ENCODE results near the gene SUSD4. TPM values are rescaled to one million over a fixed set of nuclear protein-coding genes. Genes with fewer than 3 reads are reported as not detected.

Gene SUSD4
- total and polyA plus RNA-seq, 7 experiments from 2014 or later = 0.10 to 21.5 (median 7.7) TPM

- H3K27me3 ChIP-seq (ENCODE audit: control insufficient read depth in 2 of 2, insufficient read depth in 2 of 2, low read length in 2 of 2) = no peaks in the 10 kb centered on the region
- H3K4me1 ChIP-seq (ENCODE audit: control insufficient read depth in 2 of 2, insufficient read depth in 2 of 2, low read length in 2 of 2) = peaks cover 8 to 70% of the 10 kb centered on the region in 2 donors
- intact Hi-C loops (cut with micrococcal nuclease) = loop anchor here in 1 of 2 donors (2.0 to 5.0 kb wide), 2 partner anchors 40 to 131 kb away; partner anchors contain the start of gene SUSD4
- H3K4me3 ChIP-seq (ENCODE audit: low read length) = no peak overlapping the region
- Mint-ChIP-seq H3K27me3 (no peaks in the 10 kb centered on the region), H3K9me3 (peaks cover 0 to 6% (median 3%) of the 10 kb centered on the region in 11 donors), H3K4me1 (peaks cover 18 to 95% (median 80%) of the 10 kb centered on the region in 7 donors), H3K27ac (peak overlapping the region; percentile 80 to 99 (median 96)), H3K4me3 (peak overlapping the region in 8 of 10 donors; percentile 64 to 88 (median 74)), H3K36me3 (peaks cover 0 to 12% (median 1%) of the 10 kb centered on the region in 5 donors)
- H3K36me3 ChIP-seq (ENCODE audit: control insufficient read depth in 2 of 3, insufficient read depth in 3 of 3, low read length in 3 of 3) = no peaks in the 10 kb centered on the region
- CTCF ChIA-PET = interaction anchor here (1.8 kb wide), 1 partner anchor 97 kb away, joined by 8 read pairs; no protein-coding TSS in a partner anchor
- DNase-seq (no peak), ATAC-seq (no peak)
- no peaks in the 10 kb centered on the region for H3K9me3 ChIP-seq (ENCODE audit: control insufficient read depth in 2 of 3, low read length in 3 of 3)
- H3K27ac ChIP-seq (ENCODE audit: low read depth, low read length) = peak overlapping the region; percentile 70
- POLR2A ChIA-PET = interaction anchor here (1.0 kb wide), 1 partner anchor 18 kb away, joined by 4 read pairs; no protein-coding TSS in a partner anchor
These were observed 132.9 kb downstream of the SUSD4 start for GRCh38 chr1:223231011-223231572.

GRCh38 chr1:223230161-223230881 lies 133.7 kb downstream of the SUSD4 start:
- intact Hi-C loops (cut with micrococcal nuclease) = loop anchor here in 1 of 2 donors (1.0 to 5.0 kb wide), 5 partner anchors 14 to 132 kb away; partner anchors contain the start of genes SUSD4 and TLR5
- H3K4me3 ChIP-seq (ENCODE audit: low read length) = peak overlapping the region; percentile 22
- no peaks in the 10 kb centered on the region for H3K36me3 ChIP-seq (ENCODE audit: control insufficient read depth in 2 of 3, insufficient read depth in 3 of 3, low read length in 3 of 3)
- peaks cover 8 to 70% of the 10 kb centered on the region in 2 donors for H3K4me1 ChIP-seq (ENCODE audit: control insufficient read depth in 2 of 2, insufficient read depth in 2 of 2, low read length in 2 of 2)
- peak overlapping the region; percentile 80 to 99 (median 96) for H3K27ac Mint-ChIP-seq
- H3K27me3 ChIP-seq (ENCODE audit: control insufficient read depth in 2 of 2, insufficient read depth in 2 of 2, low read length in 2 of 2) = no peaks in the 10 kb centered on the region
- H3K9me3 ChIP-seq (ENCODE audit: control insufficient read depth in 2 of 3, low read length in 3 of 3) = no peaks in the 10 kb centered on the region
- POLR2A ChIA-PET = interaction anchor here (0.7 to 1.6 kb wide), 6 partner anchors 15 to 134 kb away, joined by 3 to 5 read pairs (median 4); partner anchors contain the start of gene SUSD4
- H3K4me3 Mint-ChIP-seq = peak overlapping the region; percentile 24 to 88 (median 72)
- ATAC-seq (peak; percentile 66), DNase-seq (peak in 7 of 9 donors; percentile 27 to 62 (median 47))
- CTCF ChIA-PET = interaction anchor here (1.8 kb wide), 1 partner anchor 97 kb away, joined by 8 read pairs; no protein-coding TSS in a partner anchor
- H3K36me3 Mint-ChIP-seq = peaks cover 0 to 20% (median 5%) of the 10 kb centered on the region in 5 donors
- peak overlapping the region; percentile 70 for H3K27ac ChIP-seq (ENCODE audit: low read depth, low read length)
- peaks cover 0 to 3% (median 0%) of the 10 kb centered on the region in 11 donors for H3K9me3 Mint-ChIP-seq
- H3K27me3 Mint-ChIP-seq = no peaks in the 10 kb centered on the region
- peaks cover 18 to 91% (median 73%) of the 10 kb centered on the region in 7 donors for H3K4me1 Mint-ChIP-seq

- ATAC-seq (peak; percentile 15), DNase-seq (peak in 1 of 9 donors; percentile 33)
- Histone ChIP-seq H3K36me3 (ENCODE audit: control insufficient read depth in 2 of 3, insufficient read depth in 3 of 3, low read length in 3 of 3) (no peaks in the 10 kb centered on the region), H3K27ac (ENCODE audit: low read depth, low read length) (peak overlapping the region; percentile 70), H3K4me1 (ENCODE audit: control insufficient read depth in 2 of 2, insufficient read depth in 2 of 2, low read length in 2 of 2) (peaks cover 8 to 68% of the 10 kb centered on the region in 2 donors), H3K4me3 (ENCODE audit: low read length) (peak overlapping the region; percentile 22), H3K27me3 (ENCODE audit: control insufficient read depth in 2 of 2, insufficient read depth in 2 of 2, low read length in 2 of 2) (no peaks in the 10 kb centered on the region), H3K9me3 (ENCODE audit: control insufficient read depth in 2 of 3, low read length in 3 of 3) (no peaks in the 10 kb centered on the region)
- Mint-ChIP-seq H3K27ac (peak overlapping the region; percentile 80 to 99 (median 96)), H3K4me1 (peaks cover 18 to 85% (median 67%) of the 10 kb centered on the region in 7 donors), H3K9me3 (peaks cover 0 to 3% (median 0%) of the 10 kb centered on the region in 11 donors), H3K36me3 (peaks cover 0 to 20% (median 5%) of the 10 kb centered on the region in 5 donors), H3K27me3 (no peaks in the 10 kb centered on the region), H3K4me3 (peak overlapping the region; percentile 24 to 88 (median 72))
- CTCF ChIA-PET = interaction anchor here (0.5 to 1.8 kb wide), 4 partner anchors 95 to 454 kb away, joined by 3 to 8 read pairs (median 3); no protein-coding TSS in a partner anchor
- intact Hi-C loops (cut with micrococcal nuclease) = loop anchor here in 1 of 2 donors (1.0 to 5.0 kb wide), 5 partner anchors 15 to 133 kb away; partner anchors contain the start of genes SUSD4 and TLR5
- POLR2A ChIA-PET = interaction anchor here (0.7 to 1.6 kb wide), 5 partner anchors 15 to 134 kb away, joined by 3 to 5 read pairs (median 4); partner anchors contain the start of gene SUSD4
These were observed 134.2 kb downstream of the SUSD4 start for GRCh38 chr1:223229756-223230155.

- no peak overlapping the region for H3K4me3 ChIP-seq (ENCODE audit: low read length)
- ChIA-PET CTCF (interaction anchor here (0.5 to 0.9 kb wide), 3 partner anchors 94 to 455 kb away, joined by 3 read pairs; no protein-coding TSS in a partner anchor), POLR2A (interaction anchor here (1.6 kb wide), 1 partner anchor 84 kb away, joined by 4 read pairs; no protein-coding TSS in a partner anchor)
- H3K4me1 ChIP-seq (ENCODE audit: control insufficient read depth in 2 of 2, insufficient read depth in 2 of 2, low read length in 2 of 2) = peaks cover 8 to 61% of the 10 kb centered on the region in 2 donors
- Mint-ChIP-seq H3K4me1 (peaks cover 18 to 78% (median 63%) of the 10 kb centered on the region in 7 donors), H3K36me3 (peaks cover 0 to 20% (median 5%) of the 10 kb centered on the region in 5 donors), H3K9me3 (peaks cover 0 to 3% (median 0%) of the 10 kb centered on the region in 11 donors), H3K4me3 (peak overlapping the region in 6 of 10 donors; percentile 14 to 64 (median 46)), H3K27me3 (no peaks in the 10 kb centered on the region), H3K27ac (peak overlapping the region in 8 of 9 donors; percentile 64 to 99 (median 96))
- H3K27me3 ChIP-seq (ENCODE audit: control insufficient read depth in 2 of 2, insufficient read depth in 2 of 2, low read length in 2 of 2) = no peaks in the 10 kb centered on the region
- intact Hi-C loops (cut with micrococcal nuclease) = no loop called here
- H3K27ac ChIP-seq (ENCODE audit: low read depth, low read length) = no peak overlapping the region
- ATAC-seq = no peak
- H3K36me3 ChIP-seq (ENCODE audit: control insufficient read depth in 2 of 3, insufficient read depth in 3 of 3, low read length in 3 of 3) = no peaks in the 10 kb centered on the region
- H3K9me3 ChIP-seq (ENCODE audit: control insufficient read depth in 2 of 3, low read length in 3 of 3) = no peaks in the 10 kb centered on the region
- DNase-seq = no peak
These were observed 134.9 kb downstream of the SUSD4 start for GRCh38 chr1:223228931-223229528.

- Mint-ChIP-seq H3K27me3 (no peaks in the 10 kb centered on the region), H3K36me3 (peaks cover 0 to 20% (median 5%) of the 10 kb centered on the region in 5 donors), H3K9me3 (peaks cover 0 to 3% (median 0%) of the 10 kb centered on the region in 11 donors), H3K27ac (peak overlapping the region in 6 of 9 donors; percentile 24 to 98 (median 64)), H3K4me1 (peaks cover 15 to 70% (median 54%) of the 10 kb centered on the region in 7 donors), H3K4me3 (peak overlapping the region in 4 of 10 donors; percentile 4 to 66 (median 18))
- no peak overlapping the region for H3K4me3 ChIP-seq (ENCODE audit: low read length)
- DNase-seq = no peak
- CTCF ChIA-PET = no interaction called here
- H3K4me1 ChIP-seq (ENCODE audit: control insufficient read depth in 2 of 2, insufficient read depth in 2 of 2, low read length in 2 of 2) = peaks cover 8 to 52% of the 10 kb centered on the region in 2 donors
- H3K36me3 ChIP-seq (ENCODE audit: control insufficient read depth in 2 of 3, insufficient read depth in 3 of 3, low read length in 3 of 3) = no peaks in the 10 kb centered on the region
- ATAC-seq = no peak
- intact Hi-C loops (cut with micrococcal nuclease) = no loop called here
- H3K27me3 ChIP-seq (ENCODE audit: control insufficient read depth in 2 of 2, insufficient read depth in 2 of 2, low read length in 2 of 2) = no peaks in the 10 kb centered on the region
- POLR2A ChIA-PET = no interaction called here
- no peak overlapping the region for H3K27ac ChIP-seq (ENCODE audit: low read depth, low read length)
- H3K9me3 ChIP-seq (ENCODE audit: control insufficient read depth in 2 of 3, low read length in 3 of 3) = no peaks in the 10 kb centered on the region
These were observed 135.8 kb downstream of the SUSD4 start for GRCh38 chr1:223228201-223228600.

Data from naive thymus-derived CD4-positive, alpha-beta T cell (primary cell).